Measurements from ENCODE around the gene BMP8A.

BMP8A gene

GRCh38 chr1:39573097-39573465 is 81.6 kb downstream of the BMP8A start:
- no peak for DNase-seq

- DNase-seq, result no peak
These were observed 82.5 kb downstream of the BMP8A start for GRCh38 chr1:39573736-39574624.

- no peak for DNase-seq
These were observed 83.2 kb downstream of the BMP8A start for GRCh38 chr1:39574646-39575045.
